Measurements from ENCODE around the gene MMP17.

Gene MMP17

DNA sequence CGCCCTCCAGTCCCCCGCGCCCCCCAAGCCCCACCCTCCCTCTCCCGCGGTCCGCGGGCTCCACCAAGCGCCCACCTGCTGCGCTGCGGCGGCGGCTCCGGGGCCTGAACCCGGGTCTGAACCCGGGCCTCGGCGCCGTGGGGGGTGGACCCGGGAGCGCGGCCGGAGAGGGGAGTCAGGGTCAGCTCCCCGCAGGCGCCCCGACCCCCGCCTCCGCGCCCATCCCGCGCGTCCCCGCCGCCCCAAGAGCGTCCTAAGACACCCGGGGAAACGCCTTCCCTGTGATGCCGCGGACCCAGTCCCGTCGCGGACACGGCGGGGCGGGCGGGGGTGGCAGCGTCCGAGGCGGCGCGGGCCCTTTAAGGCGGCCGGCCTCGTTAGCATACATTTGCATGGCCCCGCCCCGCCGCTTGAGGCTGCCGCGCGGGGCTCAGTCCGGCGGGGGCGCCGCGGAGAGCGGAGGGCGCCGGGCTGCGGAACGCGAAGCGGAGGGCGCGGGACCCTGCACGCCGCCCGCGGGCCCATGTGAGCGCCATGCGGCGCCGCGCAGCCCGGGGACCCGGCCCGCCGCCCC is at the start of gene MMP17:
MMP17 (plus strand) TSS at position 433 of the 574 bp plus-strand sequence; CDS start at position 535, 102 bp downstream.
- peak; percentile 78 for DNase-seq

GRCh38 chr12:131779027-131779426 is 49.2 kb upstream of the MMP17 start:
- no peak for DNase-seq

- DNase-seq: no peak
Observed at GRCh38 chr12:131782061-131782460, 46.1 kb upstream of the MMP17 start.

DNA sequence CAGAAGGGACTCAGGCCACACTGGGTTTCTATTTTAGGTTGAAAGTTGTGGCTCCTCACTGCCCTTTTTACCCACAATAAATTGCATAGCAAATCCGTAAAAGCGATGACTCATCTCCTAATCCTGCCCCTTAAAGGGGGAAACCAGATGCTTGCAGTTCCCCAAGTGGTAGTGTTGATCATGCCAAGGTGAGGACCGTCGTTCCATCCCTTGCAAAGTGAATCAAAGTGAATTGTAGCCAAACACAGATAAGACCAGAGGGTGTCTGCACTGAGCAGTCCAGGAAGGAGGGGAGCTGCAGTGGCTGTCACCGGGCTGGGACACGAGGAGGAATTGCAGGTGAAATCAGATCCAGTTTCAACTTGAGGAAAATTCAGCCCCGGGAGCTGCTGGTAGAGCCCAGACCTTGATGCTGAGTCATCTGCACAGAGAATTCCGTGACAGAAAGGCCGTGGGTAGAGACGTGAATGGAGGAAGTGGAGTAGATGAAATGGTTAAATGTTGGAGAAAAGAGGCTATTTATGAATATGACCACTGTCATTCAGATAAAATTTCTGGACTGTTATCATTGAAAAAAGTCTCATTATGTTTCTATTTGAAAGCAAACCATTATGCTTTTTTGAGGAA is 44.2 kb upstream of the MMP17 start:
- DNase-seq: no peak

DNA sequence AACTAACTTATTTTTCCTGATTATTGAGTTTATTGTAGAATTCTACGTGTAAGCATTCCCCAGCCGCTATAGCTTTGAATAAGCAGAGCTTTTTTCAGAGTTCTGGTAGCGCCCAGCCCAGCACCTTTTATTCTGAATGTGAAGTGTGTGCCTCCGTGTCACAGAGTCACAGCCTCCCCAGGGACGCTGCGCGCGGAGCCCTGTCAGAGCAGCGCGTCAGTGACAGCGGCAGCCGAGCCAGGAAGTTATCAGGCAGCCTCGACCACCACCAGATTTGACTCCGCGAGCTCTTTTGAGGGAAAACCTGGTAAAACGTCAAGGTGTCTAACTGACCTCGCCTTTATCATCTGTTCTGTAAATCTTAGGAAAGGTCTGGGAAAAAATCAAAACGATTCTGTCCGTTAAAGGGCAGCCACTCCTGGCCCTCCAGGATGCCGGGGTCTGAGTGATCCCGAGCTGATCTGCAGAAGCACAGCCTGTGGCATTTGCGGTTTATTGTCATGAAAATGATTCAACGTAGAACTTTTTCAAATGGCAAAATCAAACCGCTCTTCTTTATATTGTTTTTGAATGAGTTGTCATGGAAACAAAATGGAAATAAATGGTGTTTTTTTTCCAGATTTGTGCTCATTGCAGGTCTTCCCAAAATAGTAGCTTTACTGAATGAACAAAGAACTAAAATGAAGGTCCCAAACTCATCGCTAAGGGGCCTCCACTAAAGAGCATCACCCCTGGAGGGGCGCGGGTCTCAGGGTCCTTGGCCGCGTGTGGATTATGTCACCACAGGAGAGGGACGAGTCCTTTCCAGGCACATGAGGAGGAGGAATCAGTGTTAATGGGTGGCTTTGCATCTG is 43.1 kb upstream of the MMP17 start:
- DNase-seq: no peak

DNA sequence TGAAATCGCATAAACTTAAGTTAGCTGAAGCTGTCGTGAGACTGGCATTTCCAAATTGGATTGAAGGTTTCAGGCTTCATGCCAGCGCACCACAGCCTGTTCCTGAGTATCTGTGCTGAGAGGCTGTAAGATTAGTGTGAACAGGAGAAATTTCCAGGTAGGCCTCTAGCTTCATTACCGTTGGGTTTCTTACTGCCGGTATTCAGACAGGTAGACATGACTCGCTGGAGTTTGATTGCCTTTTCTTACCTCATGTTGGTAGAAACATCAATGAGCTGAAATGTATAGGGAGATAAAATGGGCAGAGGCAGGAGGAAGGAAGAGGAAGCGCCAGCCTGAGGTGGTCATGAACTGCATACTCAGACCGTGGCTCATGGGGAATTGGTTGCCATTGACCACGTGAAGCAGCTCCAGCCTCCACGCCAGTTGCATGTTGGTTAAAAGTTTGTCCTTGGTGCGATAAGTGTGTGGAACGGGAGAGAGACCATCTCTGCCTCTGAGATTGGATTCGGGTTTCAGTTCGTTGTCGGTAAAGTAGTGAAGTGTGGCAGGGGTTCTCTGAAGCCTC is 42.3 kb upstream of the MMP17 start:
- no peak for DNase-seq

GRCh38 chr12:131786331-131786730 is 41.9 kb upstream of the MMP17 start:
- no peak for DNase-seq

DNA sequence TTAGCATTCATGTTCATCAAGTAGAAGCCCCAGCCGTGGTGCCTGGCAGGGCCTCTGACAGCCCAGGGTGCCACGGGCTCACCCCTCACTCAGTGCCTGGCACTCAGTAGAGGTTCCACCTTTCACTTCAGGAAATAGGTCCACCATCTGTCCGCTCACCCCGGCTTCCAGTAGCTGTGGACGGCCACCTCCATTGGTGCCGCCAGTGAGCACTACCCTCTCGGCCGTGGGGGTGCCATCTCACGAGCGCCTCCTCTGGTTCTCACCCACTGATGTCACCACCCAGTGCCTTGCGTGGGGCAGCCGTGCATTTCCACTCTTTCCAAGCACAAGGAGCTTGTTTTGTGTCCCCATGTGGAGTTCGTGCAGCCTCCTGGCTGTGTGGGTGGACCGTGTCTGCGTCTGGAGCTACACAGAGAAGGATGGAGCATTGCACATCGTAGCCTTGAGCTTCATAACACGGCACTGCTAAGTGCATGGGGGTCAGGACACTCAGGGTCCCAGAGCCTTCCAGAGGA is 41.0 kb upstream of the MMP17 start:
- no peak for DNase-seq

DNA sequence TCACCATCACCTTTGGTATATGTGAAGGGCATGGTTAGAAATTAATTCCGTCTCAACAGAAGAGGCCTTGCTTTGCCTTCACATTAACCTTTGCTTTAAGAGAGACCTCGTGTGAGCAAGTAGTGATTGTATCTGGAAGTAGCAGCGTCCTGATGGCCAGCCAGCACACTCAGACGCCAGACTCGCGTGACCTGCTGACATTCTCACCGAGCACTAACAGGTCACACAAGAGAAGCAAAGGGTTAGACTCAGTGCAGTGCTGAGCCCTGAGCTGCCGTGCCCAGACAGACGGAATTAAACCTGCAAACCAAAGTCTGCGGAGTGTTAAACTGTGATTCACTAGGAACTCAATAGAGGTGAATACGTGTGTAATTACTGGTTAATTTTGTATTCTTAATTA is 40.1 kb upstream of the MMP17 start:
- DNase-seq: no peak

- no peak for DNase-seq
Observed at GRCh38 chr12:131789638-131790037, 38.6 kb upstream of the MMP17 start.

DNA sequence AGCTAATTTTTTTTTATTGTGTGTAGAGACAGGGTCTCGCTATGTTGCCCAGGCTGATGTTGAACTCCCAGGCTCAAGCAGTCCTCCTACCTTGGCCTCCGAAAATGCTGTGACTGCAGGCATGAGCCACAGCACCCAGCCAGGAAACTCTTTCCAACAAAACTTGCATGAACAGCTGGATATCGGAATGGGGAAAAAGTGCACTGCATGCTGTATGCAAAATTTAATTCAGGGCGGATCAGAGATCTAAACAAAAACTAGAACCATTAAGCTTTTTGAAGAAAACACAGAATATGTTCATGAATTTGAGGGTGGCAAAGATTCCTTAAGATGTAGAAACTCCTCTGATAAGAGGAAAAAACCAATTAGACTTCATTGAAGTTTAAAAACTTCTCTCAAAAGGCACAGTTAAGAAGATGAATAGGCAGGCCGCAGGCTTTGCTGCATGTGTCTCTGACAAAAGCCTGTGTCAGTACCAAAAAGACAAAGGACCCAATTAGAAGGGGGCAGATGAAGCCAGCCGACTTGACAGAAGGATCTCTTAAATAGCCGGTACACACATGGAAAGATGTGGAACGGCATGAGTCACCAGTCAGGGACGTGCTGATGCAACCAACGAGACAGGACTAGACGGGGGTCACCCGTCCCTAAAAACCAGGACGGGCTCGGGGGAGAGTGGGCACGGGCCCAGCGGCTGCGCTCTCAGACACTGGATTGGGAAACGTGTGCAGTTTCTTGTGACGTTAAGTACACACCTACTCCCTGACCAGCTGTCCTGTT is 34.8 kb upstream of the MMP17 start:
- no peak for DNase-seq

DNA sequence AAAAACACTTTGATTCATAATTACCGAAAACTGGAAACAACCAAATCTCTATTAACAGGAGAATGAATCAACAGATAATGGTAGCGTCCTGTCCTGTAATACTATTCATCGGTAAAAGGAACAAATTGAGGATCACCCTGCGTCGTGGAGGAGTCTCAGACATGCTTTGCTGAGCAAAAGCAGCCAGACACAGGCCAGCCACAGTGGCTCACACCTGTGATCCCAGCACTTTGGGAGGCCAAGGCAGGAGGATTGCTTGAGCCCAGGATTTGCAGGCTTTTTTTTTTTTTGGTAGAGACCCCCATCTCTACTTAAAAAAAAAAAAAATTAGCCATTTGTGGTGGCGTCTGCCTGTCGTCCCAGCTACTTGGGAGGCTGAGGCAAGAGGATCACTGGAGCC is 34.1 kb upstream of the MMP17 start:
- DNase-seq: no peak

DNA sequence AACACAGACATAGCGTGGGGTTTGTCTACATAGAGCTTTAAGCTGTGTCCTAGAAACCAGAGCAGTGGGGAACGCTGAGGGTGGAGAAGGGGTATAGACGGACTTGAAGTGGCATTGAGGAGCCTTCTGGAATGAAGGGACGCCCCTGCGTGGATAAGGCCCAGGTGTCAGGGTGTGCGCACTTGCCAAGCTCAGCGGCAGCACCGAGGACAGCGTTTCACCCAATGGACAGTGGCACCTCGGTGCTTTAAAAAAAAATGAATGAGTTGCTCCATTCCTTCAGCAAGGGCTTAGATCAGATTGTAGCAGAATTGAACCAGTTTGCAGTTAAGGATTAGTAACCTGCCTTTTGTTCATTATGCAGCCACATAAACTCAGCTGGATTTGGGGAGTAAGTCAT is 33.6 kb upstream of the MMP17 start:
- no peak for DNase-seq

GRCh38 chr12:131795064-131795463 is 33.1 kb upstream of the MMP17 start:
- DNase-seq: no peak

DNA sequence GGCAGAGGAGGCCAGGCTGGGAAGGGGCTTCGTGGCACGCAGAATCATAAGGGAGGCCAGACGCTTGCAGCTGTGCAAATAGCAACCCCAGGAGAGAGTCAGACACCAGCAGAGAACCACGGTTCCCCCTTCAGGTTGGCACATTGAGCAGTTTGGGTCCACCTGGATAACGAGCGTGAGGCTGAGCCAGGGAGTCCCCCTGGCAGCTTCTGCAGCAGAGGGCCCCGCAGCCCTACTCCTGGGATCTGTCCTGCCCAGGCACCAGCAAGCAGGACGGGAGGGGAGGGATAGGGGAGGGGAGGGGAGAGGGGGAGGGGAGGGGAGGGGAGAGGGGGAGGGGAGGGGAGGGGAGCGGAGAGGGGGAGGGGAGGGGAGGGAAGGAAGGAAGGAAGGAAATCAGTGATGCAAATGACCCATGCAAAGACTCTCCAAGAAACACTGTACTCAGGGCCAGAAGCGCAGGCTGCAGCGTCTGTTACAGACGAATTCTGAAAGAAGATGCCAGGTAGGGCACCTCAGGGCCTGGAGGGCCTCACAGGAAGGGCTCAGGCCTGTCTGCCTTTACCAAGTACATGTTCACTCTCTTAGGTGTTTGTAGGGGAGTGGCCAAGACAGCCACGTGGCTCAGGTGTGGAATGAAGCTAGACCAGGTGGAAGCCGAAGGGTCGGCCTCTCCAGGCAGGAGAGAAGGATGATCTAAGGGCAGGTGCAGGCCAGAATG is 32.3 kb upstream of the MMP17 start:
- peak; percentile 52 for DNase-seq

- no peak for DNase-seq
Observed at GRCh38 chr12:131796411-131796736, 31.8 kb upstream of the MMP17 start.

- no peak for DNase-seq
Observed at GRCh38 chr12:131796754-131797587, 31.2 kb upstream of the MMP17 start.

DNA sequence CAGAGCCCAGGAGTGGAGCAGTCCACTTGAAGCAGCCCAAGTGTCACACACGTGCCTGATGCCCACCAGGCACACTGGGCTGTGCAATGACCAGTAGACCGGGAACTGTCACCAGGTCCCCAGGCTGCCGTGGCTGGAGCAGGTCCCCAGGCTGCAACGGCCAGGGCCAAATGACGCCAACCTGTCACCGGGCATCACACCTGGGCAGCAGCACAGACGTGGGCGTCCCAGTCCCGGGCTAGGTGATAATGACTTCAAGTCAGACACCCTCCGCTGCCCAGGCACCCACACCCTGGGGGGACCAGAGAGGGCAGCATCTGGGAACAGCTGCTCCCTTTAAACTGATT is 30.6 kb upstream of the MMP17 start:
- DNase-seq: no peak

DNA sequence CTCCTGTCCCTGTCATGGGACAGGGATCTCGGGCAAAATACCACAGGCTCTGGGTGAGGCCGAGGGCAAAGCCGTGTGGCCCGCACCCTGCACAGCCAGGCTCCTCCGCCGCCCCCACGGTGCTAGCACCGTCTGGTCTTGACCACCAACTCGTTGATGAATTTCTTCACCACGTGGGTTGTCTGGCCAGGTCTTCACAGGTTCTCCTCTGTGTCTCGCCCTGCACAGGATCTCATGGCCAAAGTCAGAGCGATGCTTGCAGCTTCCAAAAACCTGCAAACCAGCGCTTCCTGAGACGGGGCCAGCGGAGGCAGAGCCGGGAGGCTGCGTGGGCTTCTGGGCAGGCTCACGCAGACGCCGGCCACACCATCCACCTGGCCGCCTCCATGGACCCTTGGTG is 29.0 kb upstream of the MMP17 start:
- no peak for DNase-seq

DNA sequence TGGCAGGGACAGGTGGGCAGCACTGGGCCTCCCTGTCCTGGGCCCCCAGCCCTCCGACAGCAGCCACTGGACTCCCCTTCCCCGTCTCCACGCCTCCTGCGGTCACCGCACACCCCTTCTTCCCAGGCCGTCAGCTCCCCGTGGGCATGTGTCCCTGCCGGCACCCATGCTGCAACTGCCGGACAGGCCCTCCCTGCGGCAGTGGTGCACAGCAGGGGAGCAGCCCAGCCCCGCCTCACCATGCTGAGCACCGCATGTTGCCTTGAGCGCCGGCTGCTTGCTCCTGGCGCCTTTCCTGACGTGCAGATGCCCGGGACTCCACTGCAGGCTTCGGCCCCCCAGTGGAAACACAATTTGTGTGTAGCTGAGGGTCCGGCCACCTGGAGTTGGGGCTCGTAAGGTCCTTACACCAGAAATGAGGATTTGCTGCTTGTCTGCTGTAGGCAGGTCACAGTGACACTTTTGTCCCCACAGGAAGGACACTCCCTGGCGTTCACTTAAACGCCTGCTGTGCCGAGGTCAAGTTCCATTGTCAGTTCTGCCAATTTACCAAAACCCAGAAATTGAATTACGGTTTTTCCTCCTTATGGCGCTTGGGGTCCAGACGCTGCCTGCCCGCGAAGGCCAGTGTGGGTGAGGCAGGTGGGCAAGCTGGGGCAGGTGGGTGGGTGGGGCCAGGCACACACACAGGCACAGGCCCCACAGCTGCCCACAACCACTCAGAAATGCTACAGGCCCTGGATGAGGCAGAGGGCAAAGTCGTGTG is 28.2 kb upstream of the MMP17 start:
- no peak for DNase-seq

Measured in DMS53 (cell line).